Transverse colon (tissue), 4 donors: ENCODE results near the gene WFS1. TPM values are rescaled to one million over a fixed set of nuclear protein-coding genes. Genes with fewer than 3 reads are reported as not detected.

Experiments used
- DNase-seq: peaks from one replicate; pipeline ENCODE4 v3.0.0-alpha.2; 2019
- H3K27ac ChIP-seq, 4 donors: fragments of 200-600 bp; sonication (generic); 2 replicates each; pipeline ENCODE4 v1.5.1; 2016 to 2018; ENCODE audit warnings: inconsistent platforms in 4 of 4
- H3K27me3 ChIP-seq: fragments of 200-600 bp; sonication (generic); 2 replicates; pipeline ENCODE4 v1.5.1; 2017; ENCODE audit warnings: inconsistent platforms
- H3K36me3 ChIP-seq, 4 donors: fragments of 200-600 bp; sonication (generic); 2 replicates each; pipeline ENCODE4 v1.5.1; 2017 to 2019; ENCODE audit warnings: inconsistent platforms in 4 of 4
- H3K4me1 ChIP-seq, 4 donors: fragments of 200-600 bp; sonication (generic); 2 replicates each; pipeline ENCODE4 v1.5.1; 2017 to 2020; ENCODE audit warnings: inconsistent platforms in 4 of 4
- H3K4me3 ChIP-seq, 4 donors: fragments of 200-600 bp; sonication (generic); 1 replicate in 1 of 4; 2 replicates in 3 of 4; pipeline versions ENCODE4 v1.5.1 to v1.6.1; 2017 to 2019; ENCODE audit warnings: inconsistent platforms in 4 of 4
- H3K9me3 ChIP-seq, 2 donors: fragments of 200-600 bp; sonication (generic); 2 replicates each; pipeline ENCODE4 v1.5.1; 2017 to 2019; ENCODE audit warnings: inconsistent platforms in 2 of 2
- EP300 ChIP-seq: sonication (generic); formaldehyde crosslinking; IDR thresholded peaks from one replicate; pipeline ENCODE4 v1.6.1; 2017; ENCODE audit warnings: antibody characterized with exemption, low read depth
- POLR2A ChIP-seq: fragments of 450-650 bp; IDR thresholded peaks from one replicate; pipeline ENCODE4 v1.6.1; 2016; ENCODE audit warnings: antibody characterized with exemption, mild to moderate bottlenecking, moderate library complexity
- POLR2AphosphoS5 ChIP-seq, 3 donors: sonication (generic); formaldehyde crosslinking; IDR thresholded peaks; one replicate each; pipeline ENCODE4 v1.6.1; 2016; ENCODE audit warnings: antibody characterized with exemption in 3 of 3
- WGBS, 2 donors: methylation state at CpG; one replicate each; pipeline ENCODE4 v1.1.5; 2018; ENCODE audit warnings: low coverage in 1 of 2; 5-methylcytosine and 5-hydroxymethylcytosine counted together
- in situ Hi-C, 4 donors: fragments of 200-750 bp; cut with MboI; loops; one replicate each; pipeline versions ENCODE4 v1.15.0 to v1.15.1; 2017; ENCODE audit warnings: low sequenced_read_pairs in 3 of 4, low pct_ligation_motif_present in 1 of 4, low pct_unique_long_range_greater_than_20kb in 1 of 4
- intact Hi-C: fragments of 100-400 bp; cut with DNase I; formaldehyde crosslinking; loops from one replicate; pipeline ENCODE4 v1.15.1; 2023; ENCODE audit warnings: low total_unique reads
- total RNA-seq, 4 donors: library from RNA; depleted of rRNA; stranded (reverse); fragments of >200 nt; gene quantifications; one replicate each; pipeline ENCODE4 v1.1.0, GENCODE V29; 2016
- TF ChIP-seq, protein P1 (sequence below), 5 experiments: fragments of 200-600 bp in 3 of 5; fragments of 450-650 bp in 2 of 5; sonication (generic) in 3 of 5; IDR thresholded peaks; 1 replicate in 2 of 5; 2 replicates in 3 of 5; pipeline ENCODE4 v1.5.1; 2016 to 2017; ENCODE audit warnings: antibody characterized with exemption in 5 of 5, inconsistent platforms in 3 of 5, mild to moderate bottlenecking in 2 of 5, moderate library complexity in 1 of 5

The WFS1 gene
- total RNA-seq, 4 donors from 2014 or later, result 11.5 to 23.5 (median 20.8) TPM

DNA sequence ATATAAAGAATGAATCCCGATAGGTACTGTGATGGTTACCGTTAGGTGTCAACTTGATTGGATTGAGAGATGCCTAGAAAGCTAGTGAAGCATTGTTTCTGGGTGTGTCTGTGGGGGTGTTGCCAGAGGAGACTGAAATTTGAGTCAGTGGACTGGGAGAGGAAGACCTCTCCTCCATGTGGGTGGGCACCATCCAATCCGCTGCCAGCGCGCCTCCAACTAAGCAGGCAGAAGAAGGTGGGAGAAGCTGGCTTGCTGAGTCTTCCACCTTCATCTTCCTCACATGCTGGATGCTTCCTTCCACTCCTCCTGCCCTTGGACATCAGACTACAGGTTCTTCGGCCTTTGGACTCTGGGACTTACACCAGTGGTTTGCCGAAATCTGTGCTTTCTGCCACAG lies 40.1 kb downstream of the WFS1 start:
- Histone ChIP-seq H3K27ac (no peak overlapping the region), H3K36me3 (no peaks in the 10 kb centered on the region), H3K9me3 (no peaks in the 10 kb centered on the region), H3K4me1 (no peaks in the 10 kb centered on the region), H3K27me3 (peaks cover 21% of the 10 kb centered on the region), H3K4me3 (peak overlapping the region in 1 of 4 donors; percentile 45)
- WGBS, 2 donors, result 82 to 100% methylated on average over 2 to 7 of the region's 7 CpGs
- TF ChIP-seq EP300 (no peak), POLR2A (no peak), POLR2AphosphoS5 (IDR thresholded peaks at IDR 0.05) (no peak)
- TF ChIP-seq, protein P1, sequence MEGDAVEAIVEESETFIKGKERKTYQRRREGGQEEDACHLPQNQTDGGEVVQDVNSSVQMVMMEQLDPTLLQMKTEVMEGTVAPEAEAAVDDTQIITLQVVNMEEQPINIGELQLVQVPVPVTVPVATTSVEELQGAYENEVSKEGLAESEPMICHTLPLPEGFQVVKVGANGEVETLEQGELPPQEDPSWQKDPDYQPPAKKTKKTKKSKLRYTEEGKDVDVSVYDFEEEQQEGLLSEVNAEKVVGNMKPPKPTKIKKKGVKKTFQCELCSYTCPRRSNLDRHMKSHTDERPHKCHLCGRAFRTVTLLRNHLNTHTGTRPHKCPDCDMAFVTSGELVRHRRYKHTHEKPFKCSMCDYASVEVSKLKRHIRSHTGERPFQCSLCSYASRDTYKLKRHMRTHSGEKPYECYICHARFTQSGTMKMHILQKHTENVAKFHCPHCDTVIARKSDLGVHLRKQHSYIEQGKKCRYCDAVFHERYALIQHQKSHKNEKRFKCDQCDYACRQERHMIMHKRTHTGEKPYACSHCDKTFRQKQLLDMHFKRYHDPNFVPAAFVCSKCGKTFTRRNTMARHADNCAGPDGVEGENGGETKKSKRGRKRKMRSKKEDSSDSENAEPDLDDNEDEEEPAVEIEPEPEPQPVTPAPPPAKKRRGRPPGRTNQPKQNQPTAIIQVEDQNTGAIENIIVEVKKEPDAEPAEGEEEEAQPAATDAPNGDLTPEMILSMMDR (IDR thresholded peaks at IDR 0.05), result no peak
- in situ Hi-C loops, result no loop called here
- intact Hi-C loops, result loop anchor here (5.0 kb wide), 1 partner anchor 1778 kb away; no protein-coding TSS in a partner anchor
- no peak for DNase-seq

DNA sequence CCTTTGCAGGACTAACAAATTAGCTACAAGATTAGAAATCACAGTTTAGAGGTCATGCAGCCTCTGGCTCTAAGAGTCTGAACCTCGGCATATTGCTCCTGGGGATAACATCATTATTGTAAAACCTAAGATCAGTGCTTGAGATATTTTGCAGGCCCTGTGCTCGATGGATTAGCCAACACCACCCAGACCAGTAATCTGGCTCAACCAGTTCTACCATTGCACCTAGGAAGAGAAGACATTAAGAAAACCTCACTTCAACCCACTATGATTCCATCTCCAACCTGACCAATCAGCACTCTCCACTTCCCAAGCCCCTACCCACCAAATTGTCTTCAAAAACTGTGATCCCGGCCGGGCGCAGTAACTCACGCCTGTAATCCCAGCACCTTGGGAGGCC lies 43.6 kb downstream of the WFS1 start:
- H3K27me3 ChIP-seq, result peaks cover 18% of the 10 kb centered on the region
- no peak overlapping the region for H3K4me3 ChIP-seq
- intact Hi-C loops, result no loop called here
- no peak for TF ChIP-seq POLR2AphosphoS5 (IDR thresholded peaks at IDR 0.05)
- no peak for DNase-seq
- in situ Hi-C loops, result no loop called here
- no peak overlapping the region for H3K27ac ChIP-seq
- H3K9me3 ChIP-seq, result no peaks in the 10 kb centered on the region
- H3K36me3 ChIP-seq, result no peaks in the 10 kb centered on the region
- H3K4me1 ChIP-seq, result no peaks in the 10 kb centered on the region
- WGBS, 2 donors, result 80% methylated on average over 6 of the region's 6 CpGs; no CpG with 5 or more reads in 1 of the 2 donors

DNA sequence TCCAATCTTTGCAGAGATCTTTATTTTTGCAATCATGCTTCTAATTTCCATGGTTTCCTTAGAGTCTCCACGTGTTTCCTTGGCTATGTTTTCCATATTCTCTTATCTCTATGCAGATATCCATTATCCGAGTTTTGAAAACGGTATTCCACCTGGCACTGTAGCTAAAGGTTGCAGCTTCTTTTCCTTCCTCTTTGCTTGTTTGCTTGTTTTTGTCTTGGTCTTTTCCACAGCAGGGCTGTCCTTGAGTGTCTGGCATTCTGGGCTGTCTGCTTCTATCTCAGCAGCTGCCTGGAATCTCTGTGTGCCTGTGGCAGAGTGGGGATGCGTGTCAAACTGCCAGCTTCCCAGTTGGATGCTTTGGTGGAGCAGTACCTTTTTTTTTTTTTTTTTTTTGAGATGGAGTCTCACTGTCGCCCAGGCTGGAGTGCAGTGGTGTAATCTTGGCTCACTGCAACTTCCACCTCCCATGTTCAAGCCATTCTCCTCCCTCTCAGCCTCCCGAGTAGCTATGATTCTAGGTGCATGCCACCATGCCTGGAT lies 46.9 kb downstream of the WFS1 start:
- 67% methylated on average over 6 of the region's 6 CpGs for WGBS, 2 donors
- in situ Hi-C loops (no loop called here), intact Hi-C loops (no loop called here)
- Histone ChIP-seq H3K36me3 (no peaks in the 10 kb centered on the region), H3K4me3 (no peak overlapping the region), H3K9me3 (no peaks in the 10 kb centered on the region), H3K27me3 (no peaks in the 10 kb centered on the region), H3K27ac (no peak overlapping the region), H3K4me1 (no peaks in the 10 kb centered on the region)
- TF ChIP-seq POLR2AphosphoS5 (IDR thresholded peaks at IDR 0.05) (no peak), EP300 (no peak), POLR2A (no peak)
- TF ChIP-seq, protein P1 (IDR thresholded peaks at IDR 0.05), result no peak
- DNase-seq, result no peak

DNA sequence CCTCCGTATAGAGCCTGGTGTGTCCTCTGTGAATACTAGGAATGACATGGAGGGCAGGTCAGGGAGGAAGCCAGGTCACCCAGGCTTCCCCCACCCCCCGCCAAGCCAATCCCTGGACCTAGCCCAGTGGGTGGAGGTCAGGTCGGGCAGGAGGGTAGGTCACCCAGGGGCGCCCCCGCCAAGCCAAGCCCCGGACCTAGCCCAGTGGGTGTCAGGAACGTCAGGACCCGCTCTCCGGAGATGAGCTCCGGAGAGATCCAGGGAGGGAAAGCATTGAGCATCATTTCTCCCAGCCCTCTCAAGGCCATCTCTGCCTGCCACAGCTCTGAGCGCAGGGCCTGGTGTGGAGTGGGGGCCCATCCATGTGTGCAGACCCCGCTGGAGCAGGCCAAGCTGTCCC lies 48.6 kb downstream of the WFS1 start:
- Histone ChIP-seq H3K9me3 (no peaks in the 10 kb centered on the region), H3K36me3 (no peaks in the 10 kb centered on the region), H3K27ac (no peak overlapping the region), H3K27me3 (no peaks in the 10 kb centered on the region), H3K4me3 (no peak overlapping the region), H3K4me1 (no peaks in the 10 kb centered on the region)
- DNase-seq, result no peak
- WGBS, 2 donors, result 84% methylated on average over 11 of the region's 12 CpGs; no CpG with 5 or more reads in 1 of the 2 donors
- in situ Hi-C loops, result no loop called here
- intact Hi-C loops, result no loop called here
- TF ChIP-seq EP300 (no peak), POLR2A (no peak), POLR2AphosphoS5 (IDR thresholded peaks at IDR 0.05) (no peak)
- TF ChIP-seq, protein P1 (IDR thresholded peaks at IDR 0.05), result no peak
